ENCODE results near the gene CFAP107.

CFAP107 gene

DNA sequence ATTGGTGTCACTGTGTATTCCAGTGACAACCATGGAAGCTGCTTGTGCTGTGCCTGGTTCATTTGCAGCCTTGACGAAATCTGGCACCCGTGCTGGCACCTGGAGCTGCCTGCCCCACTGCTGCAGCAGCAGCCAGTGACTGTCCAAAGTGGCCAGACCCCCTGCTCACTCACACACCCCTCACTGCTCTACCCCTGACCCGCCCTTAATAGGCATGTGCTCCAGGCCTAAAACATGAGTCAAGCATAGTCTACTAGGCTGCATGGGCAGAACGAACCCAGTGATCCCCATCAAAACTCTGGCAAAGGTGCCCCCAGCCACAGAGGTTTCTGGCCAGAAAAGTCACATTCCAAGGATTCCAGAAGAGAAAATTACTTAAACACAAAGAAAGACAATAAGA, 52.9 kb downstream of the CFAP107 start:
- no peak for DNase-seq (ENCODE audit: low read depth)
- TF ChIP-seq, protein P1, sequence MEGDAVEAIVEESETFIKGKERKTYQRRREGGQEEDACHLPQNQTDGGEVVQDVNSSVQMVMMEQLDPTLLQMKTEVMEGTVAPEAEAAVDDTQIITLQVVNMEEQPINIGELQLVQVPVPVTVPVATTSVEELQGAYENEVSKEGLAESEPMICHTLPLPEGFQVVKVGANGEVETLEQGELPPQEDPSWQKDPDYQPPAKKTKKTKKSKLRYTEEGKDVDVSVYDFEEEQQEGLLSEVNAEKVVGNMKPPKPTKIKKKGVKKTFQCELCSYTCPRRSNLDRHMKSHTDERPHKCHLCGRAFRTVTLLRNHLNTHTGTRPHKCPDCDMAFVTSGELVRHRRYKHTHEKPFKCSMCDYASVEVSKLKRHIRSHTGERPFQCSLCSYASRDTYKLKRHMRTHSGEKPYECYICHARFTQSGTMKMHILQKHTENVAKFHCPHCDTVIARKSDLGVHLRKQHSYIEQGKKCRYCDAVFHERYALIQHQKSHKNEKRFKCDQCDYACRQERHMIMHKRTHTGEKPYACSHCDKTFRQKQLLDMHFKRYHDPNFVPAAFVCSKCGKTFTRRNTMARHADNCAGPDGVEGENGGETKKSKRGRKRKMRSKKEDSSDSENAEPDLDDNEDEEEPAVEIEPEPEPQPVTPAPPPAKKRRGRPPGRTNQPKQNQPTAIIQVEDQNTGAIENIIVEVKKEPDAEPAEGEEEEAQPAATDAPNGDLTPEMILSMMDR (IDR thresholded peaks at IDR 0.05; ENCODE audit: insufficient read depth, low read depth, low read length, missing control alignments), result no peak
- H3K4me3 ChIP-seq (ENCODE audit: low read depth, low read length), result no peak overlapping the region

DNA sequence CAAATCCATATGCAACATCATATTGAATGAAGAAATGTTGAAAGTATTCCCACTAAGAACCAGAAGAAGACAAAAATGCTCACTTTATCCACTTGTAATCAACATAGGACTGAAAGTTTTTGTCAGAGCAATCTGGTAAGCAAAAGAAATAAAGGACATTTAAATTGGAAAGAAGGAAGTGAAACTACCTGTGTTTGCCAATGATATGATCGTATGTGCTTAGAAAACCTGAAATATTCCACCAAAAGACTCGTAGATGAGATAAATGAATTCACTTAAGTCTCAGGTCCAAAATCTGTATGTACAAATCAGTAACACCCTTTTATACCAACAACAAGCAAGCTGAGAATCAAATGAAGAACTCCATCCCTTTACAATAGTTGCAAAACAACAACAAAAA, 53.7 kb downstream of the CFAP107 start:
- no peak overlapping the region for H3K4me3 ChIP-seq (ENCODE audit: low read depth, low read length)
- DNase-seq (ENCODE audit: low read depth), result no peak
- TF ChIP-seq, protein P1 (IDR thresholded peaks at IDR 0.05; ENCODE audit: insufficient read depth, low read depth, low read length, missing control alignments), result no peak

DNA sequence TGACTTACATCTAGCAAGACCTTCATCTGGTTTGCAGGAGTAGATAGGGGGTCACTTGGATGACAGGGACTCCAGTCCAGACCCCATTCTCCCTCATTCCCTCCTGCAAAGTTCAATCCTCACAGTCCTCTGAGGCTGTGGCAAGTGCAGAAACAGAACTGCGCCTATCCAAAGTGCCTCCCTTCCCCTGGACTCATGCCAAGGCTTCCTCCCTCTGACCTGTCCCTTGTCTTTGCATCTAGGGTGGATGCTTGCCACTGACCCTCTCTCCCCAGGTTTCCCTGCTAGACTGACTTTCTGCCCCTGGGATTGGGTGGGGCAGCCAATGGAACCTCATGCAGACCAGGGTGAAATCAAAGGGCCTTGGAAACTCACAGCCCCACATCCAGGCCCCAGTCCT, 63.9 kb downstream of the CFAP107 start:
- TF ChIP-seq, protein P1 (IDR thresholded peaks at IDR 0.05; ENCODE audit: insufficient read depth, low read depth, low read length, missing control alignments), result no peak
- H3K4me3 ChIP-seq (ENCODE audit: low read depth, low read length), result no peak overlapping the region
- no peak for DNase-seq (ENCODE audit: low read depth)

DNA sequence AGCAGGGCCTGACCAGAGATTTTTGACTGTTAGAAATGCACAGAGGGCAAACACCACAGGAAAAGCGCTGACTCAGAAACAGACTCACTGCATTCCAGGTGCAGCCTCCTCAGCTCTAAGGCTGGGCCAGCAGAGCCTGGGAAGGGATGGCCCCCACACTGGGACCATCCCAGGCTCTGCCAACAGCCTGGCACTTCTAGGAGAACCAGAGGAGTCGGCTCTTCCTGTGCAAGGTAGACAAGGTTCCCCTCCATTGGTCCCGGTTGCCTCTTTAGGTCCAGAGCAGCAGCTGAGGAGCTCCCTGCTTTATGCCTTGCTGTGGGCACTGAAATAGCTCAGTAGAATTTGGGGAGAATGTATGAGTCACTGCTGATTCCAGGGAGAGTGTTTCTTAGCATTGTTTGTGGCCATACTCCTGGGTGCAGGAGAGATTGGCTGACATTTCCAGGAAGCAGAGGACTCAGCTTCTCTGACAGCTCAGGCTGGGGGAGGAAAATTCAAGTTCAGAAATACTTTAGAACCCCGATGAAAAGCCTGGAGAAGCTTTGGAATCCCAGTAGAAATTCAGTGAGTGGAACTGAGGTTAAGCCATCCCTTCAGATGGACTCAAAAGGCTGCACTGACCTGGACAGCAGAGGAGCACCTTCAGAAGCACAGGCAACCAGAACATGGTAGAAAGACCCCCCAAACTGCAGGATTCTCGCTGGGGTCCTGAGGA, 64.8 kb downstream of the CFAP107 start:
- TF ChIP-seq, protein P1 (IDR thresholded peaks at IDR 0.05; ENCODE audit: insufficient read depth, low read depth, low read length, missing control alignments), result no peak
- DNase-seq (ENCODE audit: low read depth), result no peak
- no peak overlapping the region for H3K4me3 ChIP-seq (ENCODE audit: low read depth, low read length)

DNA sequence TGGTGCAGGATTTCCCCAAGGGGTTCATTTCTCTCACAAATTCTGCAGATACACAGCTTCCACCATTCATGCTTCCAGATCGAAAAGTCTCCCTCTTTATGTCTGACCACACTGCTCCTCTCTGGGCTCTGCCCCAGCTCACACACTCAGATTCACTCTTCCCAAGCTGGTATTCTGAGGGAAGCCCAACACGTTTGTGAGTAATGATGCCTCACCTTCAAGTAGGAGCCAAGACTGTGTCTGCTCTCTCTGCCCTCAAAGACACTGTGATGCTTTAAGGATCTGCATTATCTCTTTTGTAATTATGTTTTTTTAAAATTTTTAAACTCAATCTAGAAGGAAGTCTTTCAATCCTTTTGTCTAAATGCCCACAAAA, 65.4 kb downstream of the CFAP107 start:
- no peak overlapping the region for H3K4me3 ChIP-seq (ENCODE audit: low read depth, low read length)
- no peak for DNase-seq (ENCODE audit: low read depth)
- TF ChIP-seq, protein P1 (IDR thresholded peaks at IDR 0.05; ENCODE audit: insufficient read depth, low read depth, low read length, missing control alignments), result no peak

All from GM12865 (cell line).